Epithelial cell of esophagus (primary cell): Measurements from ENCODE around the gene ANKRD63.

Source experiments
- DNase-seq: peaks from one replicate; pipeline ENCODE4 v3.0.0; 2010; ENCODE audit warnings: low read depth
- H3K4me3 ChIP-seq: 2 replicates; pipeline ENCODE4 v1.5.1; 2011; ENCODE audit warnings: mild to moderate bottlenecking, low read length, control low read depth
- TF ChIP-seq, protein P1 (sequence below): IDR thresholded peaks from 2 replicates; pipeline ENCODE4 v1.5.1; 2011; ENCODE audit warnings: low read depth, mild to moderate bottlenecking, low read length, control low read depth, inconsistent platforms; ENCODE audit not compliant: insufficient read depth; ENCODE audit errors: missing control alignments

Gene ANKRD63

DNA sequence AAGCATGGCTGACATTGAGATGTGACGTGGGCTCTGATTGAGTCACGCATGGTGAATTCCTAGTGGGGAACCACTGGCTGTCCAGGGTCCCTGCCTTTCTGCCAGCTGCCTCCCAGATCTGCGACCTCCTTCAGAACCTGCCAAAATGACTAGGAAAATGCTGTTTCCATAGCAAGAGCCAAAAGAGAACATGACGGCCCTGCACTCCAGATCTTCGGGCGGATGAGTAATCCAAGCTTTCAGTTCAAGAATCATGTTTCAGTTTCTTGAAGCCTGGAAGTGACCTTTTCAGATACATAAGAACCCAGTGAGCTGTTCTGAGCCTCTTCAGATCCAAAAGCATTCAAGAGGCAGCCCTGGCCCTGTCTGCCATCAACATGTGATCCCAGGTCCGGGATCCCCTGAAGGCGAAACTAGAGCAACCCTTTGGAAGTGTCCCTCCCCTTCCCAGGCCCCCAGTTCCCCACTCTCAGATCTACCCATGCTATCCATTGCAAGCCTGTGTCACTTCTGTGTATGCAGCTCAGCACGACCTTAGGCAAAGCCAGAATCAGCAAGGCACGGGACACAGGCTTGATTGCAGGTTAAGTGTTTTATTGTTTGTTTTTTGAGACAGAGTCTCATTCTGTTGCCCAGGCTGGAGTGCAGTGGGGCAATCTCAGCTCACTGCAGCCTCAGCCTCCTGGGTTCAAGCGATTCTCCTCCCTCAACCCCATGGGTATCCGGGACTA is 19.7 kb downstream of the ANKRD63 start:
- H3K4me3 ChIP-seq = no peak overlapping the region
- DNase-seq = no peak
- TF ChIP-seq, protein P1, sequence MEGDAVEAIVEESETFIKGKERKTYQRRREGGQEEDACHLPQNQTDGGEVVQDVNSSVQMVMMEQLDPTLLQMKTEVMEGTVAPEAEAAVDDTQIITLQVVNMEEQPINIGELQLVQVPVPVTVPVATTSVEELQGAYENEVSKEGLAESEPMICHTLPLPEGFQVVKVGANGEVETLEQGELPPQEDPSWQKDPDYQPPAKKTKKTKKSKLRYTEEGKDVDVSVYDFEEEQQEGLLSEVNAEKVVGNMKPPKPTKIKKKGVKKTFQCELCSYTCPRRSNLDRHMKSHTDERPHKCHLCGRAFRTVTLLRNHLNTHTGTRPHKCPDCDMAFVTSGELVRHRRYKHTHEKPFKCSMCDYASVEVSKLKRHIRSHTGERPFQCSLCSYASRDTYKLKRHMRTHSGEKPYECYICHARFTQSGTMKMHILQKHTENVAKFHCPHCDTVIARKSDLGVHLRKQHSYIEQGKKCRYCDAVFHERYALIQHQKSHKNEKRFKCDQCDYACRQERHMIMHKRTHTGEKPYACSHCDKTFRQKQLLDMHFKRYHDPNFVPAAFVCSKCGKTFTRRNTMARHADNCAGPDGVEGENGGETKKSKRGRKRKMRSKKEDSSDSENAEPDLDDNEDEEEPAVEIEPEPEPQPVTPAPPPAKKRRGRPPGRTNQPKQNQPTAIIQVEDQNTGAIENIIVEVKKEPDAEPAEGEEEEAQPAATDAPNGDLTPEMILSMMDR = no peak

DNA sequence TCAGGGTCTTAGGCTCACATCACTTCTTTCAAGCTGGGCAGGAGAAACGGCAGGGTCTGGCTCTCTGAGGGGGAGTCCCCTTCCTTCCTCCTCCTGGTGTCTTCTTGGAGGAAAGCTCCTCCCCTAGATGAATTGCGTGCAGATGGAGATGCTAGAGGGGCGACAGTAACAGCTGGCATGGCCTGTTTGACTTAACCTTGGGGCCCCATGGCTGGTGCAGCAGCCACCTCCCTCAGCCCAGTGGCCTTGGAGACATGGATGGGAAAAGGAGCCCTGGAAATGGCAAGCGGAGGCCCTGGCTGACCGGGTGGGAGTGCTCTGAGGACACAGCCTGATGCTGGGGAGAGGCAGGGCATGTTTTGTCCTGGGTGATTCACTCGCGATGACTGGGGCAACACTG is 23.8 kb downstream of the ANKRD63 start:
- TF ChIP-seq, protein P1 = no peak
- no peak overlapping the region for H3K4me3 ChIP-seq
- DNase-seq = no peak

DNA sequence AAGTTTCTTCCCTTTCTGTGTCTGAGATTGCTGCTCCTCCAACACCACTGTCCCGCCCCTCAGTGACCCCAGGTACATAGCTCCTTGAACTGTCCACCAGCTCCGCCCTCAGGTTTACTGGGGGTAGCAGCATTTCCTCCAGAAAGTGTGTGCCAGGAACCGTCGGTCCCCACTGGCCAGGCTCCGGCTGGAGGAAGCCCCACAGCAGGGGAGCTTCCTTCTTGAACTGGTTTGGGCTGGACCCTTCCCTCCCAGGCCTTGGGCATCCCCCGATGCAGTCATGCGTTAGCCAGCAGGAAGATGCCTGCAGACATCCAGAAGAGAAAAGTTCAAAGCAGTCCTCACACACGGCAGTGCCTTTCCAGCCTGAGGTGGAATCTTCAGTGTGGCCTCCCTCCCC is 24.3 kb downstream of the ANKRD63 start:
- H3K4me3 ChIP-seq = no peak overlapping the region
- TF ChIP-seq, protein P1 = no peak

DNA sequence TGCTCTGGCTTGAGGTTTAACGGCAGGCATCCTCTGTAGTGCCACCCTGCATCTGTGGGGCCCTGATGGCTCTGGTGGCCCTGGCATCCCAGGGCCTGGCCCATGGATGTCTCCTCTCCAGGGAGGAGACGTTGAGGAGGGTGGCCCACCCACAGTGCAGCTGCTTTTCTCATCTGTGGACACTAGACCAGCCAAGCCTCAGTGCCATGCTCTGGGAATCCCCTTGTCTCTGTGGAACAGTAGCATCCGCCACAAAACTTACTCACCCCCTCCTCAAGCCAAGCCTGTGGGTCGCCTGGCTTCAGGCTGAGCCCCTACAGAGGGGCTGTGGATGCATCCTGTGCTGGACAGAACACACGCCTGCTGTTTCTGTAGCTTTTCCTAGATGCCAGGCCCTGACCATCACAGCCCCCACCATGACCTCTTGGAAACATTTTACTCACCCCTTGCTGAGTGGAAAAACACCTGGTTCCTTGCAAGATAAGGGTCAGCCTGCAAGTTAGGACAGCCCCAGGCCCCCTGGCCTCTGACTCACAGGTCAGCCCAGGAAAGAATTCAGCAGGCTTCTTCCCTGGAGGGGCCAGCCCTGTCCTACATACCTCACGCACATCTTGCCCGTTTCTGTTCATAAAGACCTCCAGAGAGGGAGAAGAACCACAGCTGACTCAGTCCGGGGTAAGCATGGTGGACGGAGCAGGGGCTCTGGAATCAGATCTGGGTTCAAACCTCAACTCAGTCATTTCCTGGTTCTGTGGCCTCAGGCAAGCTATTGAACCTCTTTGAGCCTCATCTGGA is 25.0 kb downstream of the ANKRD63 start:
- TF ChIP-seq, protein P1 = no peak
- no peak overlapping the region for H3K4me3 ChIP-seq
- DNase-seq = no peak

More for the DNA sequence above, 24.3 kb downstream of the ANKRD63 start:
- DNase-seq = no peak

DNA sequence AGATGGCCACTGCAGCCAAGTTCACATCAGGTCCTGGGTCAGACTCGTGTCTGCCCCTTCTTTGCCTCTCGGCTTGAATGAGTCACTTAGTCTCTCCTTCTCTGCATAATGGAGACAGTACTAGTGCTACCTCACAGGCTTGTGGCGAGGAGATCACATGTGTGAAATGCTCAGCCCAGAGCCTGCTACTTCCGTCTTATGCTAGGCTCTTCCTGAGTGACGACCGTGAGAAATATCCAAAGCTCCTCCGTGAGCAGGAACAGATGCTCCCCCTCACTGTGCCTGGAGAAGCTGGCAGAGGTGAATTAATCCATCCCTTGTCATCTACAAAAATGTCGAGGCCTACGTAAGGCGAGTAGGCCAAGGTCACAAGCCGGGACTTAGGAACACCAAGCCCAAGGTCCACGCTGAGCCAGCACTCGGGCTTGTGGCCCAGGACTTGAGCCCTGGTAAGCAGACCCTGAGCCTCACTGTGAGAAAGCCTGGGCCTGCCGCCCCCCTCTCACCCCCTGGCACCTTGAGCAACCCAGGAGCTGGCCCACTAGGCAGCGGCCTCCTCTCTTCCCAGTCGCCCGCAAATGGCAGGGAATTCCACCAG is 26.1 kb downstream of the ANKRD63 start:
- no peak for DNase-seq
- TF ChIP-seq, protein P1 = no peak
- no peak overlapping the region for H3K4me3 ChIP-seq

DNA sequence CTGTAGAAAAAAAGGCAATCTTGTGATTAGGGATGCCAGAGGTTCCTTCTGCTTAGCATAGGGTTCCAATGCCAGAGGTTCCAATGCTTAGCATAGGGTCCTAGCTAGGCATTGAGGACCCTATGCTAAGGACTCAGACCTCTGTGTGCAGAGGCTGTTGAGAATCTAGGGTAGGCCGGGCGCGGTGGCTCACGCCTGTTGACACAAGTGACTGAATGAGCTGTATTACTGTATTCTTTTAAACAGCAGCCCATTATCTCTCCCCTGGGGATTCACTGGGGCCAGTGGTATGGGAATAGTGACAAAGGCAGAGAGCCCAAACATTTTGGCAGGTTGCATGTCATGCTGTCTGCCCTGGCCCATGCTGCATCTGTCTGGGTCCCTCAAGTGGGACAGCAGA is 27.8 kb downstream of the ANKRD63 start:
- no peak overlapping the region for H3K4me3 ChIP-seq
- DNase-seq = no peak
- TF ChIP-seq, protein P1 = no peak
